Raji (cell line): ENCODE data around the gene SLC2A4.

ENCODE experiments used
- POLR2A ChIP-seq: IDR thresholded peaks from 2 replicates; pipeline ENCODE4 v1.6.1; 2011; ENCODE audit warnings: low read depth, low read length, control low read depth; ENCODE audit not compliant: insufficient read depth

SLC2A4 gene

DNA sequence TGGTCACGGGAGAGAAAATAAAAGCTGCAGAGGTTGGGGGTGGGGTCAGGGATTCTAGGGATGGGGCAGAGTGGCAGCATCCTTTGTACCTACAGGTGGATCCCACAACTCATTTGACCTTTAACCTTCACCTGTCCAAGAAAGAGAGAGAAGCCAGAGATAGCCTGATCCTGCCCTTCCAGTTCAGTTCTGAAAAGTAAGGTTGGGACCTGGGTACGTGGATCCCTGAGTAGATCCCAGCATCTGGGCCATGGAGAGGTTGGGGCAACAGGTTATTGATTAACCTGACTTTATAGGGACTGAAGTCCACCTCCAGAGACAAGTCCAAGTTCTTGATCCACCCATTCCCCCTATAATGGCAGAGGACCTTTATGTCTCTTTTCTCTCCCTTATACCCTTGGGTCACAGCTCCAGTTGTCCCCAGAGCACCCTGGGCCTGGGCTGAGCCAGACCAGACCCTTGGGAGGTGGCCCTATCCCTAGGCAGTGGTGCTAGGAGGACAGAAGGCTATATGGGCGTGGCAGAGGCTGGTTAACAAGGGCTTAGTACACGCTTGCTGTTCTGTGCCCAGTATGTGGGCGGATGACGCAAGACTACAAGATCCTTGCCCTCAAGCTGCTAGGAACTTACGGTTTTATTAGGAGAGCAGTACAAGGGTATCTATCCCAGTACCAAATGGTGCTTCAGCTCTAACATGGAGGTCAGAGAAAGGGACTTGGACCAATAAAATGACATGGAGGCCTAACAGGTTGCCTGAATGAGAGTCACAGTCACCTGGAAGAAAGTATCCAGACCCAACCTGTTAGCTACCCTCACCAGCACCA is 22.6 kb upstream of the SLC2A4 start:
- no peak for TF ChIP-seq POLR2A

- TF ChIP-seq POLR2A: no peak
These were observed 22.0 kb upstream of the SLC2A4 start for GRCh38 chr17:7259555-7259889.

DNA sequence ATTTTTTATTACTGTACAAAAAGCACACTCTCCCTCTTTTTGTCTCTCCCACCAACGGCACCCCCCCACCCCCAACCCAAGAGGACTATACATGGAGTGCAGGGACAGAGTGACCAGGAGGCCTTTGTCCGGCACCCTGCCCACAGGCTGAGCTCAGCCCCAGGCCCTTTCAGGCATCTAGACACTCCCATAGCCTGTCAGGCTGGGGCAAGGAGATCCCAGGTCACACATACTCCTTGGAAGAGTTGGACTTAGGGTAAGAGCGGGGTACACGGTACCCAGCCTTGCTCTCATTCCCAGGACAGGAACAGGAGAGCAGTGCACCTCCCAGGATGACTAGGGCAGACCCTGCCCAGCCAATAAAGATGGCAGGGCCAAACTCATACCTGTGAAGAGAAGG is 21.4 kb upstream of the SLC2A4 start:
- no peak for TF ChIP-seq POLR2A

GRCh38 chr17:7260651-7261378 is 20.7 kb upstream of the SLC2A4 start:
- no peak for TF ChIP-seq POLR2A

DNA sequence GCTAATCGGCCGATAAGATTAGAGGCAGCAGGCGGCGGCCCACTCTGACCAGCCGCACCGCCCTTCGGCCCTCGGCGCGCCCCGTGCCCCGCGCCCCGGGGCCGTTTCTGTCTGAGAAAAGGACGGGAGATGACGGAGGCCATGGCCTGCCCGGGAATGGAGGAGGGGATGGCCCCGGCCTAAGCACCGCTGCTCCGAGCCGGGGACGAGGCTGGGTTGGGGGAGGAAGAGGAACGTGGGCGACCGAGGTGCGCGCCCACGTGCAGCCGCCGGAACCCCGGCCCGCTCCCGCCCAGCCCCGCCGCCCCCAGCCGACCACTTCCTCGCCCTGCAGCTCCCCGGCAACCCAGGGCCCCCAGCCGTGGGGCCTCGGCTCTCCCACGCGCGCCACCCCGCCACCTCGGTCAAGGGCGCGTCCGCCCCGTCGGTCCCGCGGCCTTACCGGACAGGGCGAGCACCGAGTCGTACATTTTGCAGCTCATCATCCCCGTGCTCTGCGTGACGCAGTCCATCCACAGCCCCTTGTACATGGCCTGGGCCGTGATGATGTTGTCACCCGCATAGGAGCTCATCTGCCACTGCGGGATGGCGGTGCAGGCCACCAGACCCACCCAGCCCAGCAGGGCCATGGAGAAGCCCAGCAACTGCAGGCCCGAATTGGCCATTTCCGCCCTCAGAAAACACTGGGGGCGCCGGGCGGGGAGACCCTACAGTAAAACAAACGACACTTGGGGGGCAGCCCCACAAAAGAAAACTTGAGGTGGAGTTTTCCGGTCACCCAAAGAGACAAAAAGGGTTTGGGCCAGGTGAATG is 19.9 kb upstream of the SLC2A4 start:
- TF ChIP-seq POLR2A: no peak

DNA sequence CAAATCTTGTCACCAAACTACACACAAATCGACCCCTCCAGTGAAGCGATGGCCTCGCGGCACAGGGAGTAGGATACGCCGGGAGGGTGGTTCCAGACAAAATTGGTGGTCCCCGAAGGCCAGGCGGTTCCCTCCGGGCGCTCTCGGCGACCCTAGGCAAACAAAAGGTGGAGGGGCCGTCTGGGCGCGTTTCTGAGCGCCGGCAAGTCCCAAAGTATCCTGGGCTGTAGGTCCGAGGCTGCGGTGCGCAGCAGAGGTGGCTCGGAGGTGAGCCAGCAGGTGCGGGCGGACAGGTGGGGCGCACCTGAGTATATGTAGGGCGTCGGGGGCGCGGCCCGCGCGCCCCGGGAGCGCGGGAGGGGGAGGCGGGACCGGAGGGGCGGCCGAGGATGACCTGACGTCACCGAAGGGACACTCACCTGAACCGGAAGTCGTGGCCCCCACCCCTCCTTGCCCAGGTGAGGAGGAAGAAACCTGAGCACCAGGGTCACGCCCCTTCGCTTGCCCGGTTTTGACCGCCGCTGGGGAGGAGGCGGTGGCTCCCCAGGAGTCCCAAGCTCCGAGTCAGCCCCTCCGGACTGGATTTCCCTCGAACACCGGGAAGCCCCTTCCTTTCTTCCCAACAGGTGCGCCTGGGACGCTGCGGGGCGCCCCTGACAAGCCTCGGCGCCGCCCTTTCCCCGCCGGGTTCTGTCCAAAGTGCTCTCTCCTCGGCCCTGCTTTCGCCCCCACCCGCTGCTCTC is 19.2 kb upstream of the SLC2A4 start, which contains the start of gene CLDN7:
TSS of gene CLDN7 (minus strand) at position 287 of the 743 bp plus-strand sequence. CDS start 435 bp downstream, outside the sequence.
- TF ChIP-seq POLR2A: no peak

DNA sequence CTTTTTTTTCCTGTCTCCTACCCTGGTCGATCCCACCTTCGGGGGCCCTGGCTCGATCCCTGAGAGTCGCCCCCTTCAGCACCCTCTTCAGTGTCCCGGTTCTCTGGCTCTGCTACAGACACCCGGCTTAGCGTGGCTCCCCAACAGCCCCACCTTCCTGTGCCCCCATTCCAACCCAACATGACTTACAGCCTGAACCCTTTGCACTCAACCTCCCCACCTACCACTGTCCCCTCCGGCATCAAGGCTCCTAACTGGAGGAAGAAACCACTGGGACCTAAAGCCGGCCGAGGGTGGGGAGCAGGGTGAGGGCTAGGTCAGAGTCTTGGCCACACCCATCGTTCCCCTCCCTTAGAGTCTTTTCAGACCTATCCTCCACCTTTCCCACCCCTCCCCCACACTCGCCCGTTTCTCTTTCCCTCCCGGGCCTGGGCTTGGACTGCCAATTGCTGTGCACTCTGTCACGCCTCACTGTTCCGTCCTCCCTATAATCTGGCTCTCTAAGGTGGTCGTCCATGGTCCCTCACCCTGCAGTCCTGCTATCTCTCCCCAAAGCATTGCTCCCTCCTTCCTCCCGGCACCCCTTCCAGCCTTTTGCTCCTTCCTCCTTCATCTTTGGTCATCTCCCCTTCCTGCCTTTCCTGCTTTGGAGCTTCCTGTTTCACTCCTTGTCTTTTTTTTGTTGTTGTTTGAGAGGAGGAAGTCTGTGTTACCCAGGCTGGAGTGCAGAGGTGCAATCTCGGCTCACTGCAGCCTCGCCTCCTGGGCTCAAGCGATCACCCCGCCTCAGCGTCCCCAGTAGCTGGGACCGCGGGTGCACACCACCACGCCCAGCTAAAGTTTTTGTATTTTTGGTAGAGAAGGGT is 18.4 kb upstream of the SLC2A4 start:
- no peak for TF ChIP-seq POLR2A

DNA sequence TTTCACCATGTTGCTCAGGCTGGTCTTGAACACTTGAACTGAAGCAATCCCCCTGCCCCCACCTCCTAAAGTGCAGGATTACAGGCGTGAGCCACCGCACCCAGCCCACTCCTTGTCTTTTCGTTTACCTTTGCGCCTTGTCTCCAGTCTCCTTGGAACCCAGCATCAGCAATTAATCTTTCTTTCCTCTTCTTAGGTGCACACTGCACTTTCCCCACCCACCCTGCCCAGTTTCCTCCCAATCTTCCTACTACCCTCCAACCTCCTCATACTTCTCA is 17.8 kb upstream of the SLC2A4 start:
- no peak for TF ChIP-seq POLR2A

GRCh38 chr17:7266784-7267183 is 14.7 kb upstream of the SLC2A4 start:
- TF ChIP-seq POLR2A: no peak

DNA sequence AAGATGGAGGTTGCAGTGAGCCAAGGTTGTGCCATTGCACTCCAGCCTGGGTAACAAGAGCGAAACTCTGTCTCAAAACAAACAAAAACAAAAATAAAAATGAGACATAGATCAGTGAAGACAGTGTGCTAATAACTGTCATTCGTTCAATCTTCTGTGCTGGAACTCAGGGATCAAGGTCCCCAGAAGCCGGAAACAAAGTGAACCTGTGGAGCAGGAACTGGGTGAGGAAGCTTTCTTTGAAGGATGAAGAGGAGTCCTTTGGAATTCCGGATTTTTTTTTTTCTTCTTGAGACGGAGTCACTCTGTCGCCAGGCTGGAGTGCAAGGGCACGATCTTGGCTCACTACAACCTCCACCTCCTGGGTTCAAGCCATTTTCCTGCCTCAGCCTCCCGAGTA is 2.1 kb upstream of the SLC2A4 start:
- no peak for TF ChIP-seq POLR2A

DNA sequence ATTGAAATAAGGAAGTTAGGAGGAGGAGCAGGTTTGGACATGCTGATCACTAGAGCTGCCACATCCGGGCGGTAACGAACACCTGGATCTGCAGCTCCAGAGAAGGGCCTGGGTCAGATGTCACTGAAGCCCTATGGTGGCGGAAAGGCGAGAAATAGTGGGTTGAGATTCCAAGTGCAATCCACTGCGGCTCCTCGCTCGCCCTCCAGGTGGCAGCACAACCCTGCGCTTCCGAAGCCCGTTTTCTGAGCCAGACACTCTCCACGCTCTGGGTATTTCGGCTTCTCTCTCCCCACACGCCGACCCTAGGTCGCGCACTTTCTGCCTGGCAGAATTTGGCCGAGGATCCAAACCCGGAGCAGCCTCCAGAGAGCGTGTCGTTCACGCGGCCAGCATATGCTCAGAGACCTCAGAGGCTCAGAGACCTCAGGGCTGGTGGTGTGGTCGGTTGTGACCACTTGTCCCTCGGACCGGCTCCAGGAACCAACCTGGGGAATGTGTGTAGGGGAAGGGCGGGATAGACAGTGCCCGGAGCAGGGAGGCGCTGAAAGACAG is 922 bp upstream of the SLC2A4 start:
- peak; percentile 35; the same call in 1 of the 2 replicates for TF ChIP-seq POLR2A

DNA sequence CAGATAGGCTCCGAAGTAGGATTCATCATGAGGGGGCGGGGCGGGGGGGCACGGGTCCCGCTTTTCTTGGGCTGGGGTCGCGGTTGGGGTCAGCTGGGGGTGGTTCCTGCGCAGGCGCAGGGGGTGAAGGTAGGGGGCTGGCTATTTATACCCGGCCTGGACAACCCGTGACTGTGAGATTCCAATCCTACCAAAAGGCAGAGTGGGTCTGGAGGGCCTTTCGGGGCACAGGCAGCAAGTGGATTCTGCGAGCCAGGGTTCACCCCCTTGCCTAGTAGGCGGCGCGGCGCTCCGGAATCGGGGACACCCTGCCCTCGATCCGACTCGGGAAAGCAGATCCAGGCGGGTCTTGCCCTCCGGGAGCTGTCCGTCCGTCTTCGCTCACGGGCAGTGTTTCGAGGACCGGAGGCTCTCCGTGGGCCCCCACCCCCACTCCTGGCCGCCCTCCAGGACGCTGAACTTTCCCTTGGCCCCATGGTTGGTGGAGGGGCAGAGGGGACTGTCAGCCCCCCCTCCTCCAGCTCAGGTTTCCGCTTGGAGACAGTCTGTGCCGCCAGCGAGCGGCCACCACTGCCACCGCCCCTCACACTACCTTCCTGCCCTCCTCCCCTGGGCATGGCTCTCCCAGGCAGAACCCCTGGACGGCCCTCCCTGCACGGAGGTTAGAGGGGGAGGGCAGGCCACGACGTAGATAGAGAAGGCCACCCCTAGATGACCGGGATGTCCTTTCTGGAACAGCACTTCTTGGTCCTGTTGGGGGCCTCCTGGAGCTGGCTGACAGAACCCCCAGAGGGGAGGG is 634 bp downstream of the SLC2A4 start:
- TF ChIP-seq POLR2A: no peak

DNA sequence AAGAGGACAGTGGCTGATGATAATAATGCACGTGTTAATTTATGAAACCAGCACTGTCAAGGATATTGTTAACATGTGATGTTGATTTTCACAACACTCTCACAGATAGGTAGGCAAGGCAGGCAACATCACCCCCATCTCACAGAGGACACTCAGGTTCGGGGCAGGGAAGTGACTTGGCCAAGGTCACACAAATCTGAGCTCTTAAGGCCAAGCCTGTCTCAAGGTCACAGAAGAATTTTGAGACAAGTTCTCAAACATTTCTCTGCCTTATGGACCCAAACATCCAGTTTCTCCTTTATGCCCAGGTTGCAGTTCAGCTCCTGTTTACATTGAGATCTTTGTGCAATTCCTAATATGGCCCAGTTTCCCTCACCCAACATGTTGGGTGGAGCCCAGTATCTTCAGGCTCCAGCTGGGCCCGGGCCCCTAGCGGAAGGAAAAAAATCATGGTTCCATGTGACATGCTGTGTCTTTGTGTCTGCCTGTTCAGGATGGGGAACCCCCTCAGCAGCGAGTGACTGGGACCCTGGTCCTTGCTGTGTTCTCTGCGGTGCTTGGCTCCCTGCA is 1.3 kb downstream of the SLC2A4 start:
- no peak for TF ChIP-seq POLR2A
